Ascending aorta (tissue), 2 donors: Measurements from ENCODE around the gene MKNK2. TPM values are rescaled to one million over a fixed set of nuclear protein-coding genes. Genes with fewer than 3 reads are reported as not detected.

Experiments used
- DNase-seq, 2 donors: peaks; one replicate each; pipeline ENCODE4 v3.0.0-alpha.2; 2019; ENCODE audit warnings: low spot score in 2 of 2
- H3K27ac ChIP-seq, 2 donors: fragments of 200-600 bp; sonication (generic); one replicate each; pipeline ENCODE4 v1.5.1; 2016 to 2017; ENCODE audit warnings: mild to moderate bottlenecking in 1 of 2
- H3K27me3 ChIP-seq: fragments of 200-600 bp; sonication (generic); one replicate; pipeline ENCODE4 v1.5.1; 2017
- H3K36me3 ChIP-seq, 2 donors: fragments of 200-600 bp; sonication (generic); one replicate each; pipeline ENCODE4 v1.5.1; 2016
- H3K4me1 ChIP-seq, 2 donors: fragments of 200-600 bp; sonication (generic); one replicate each; pipeline ENCODE4 v1.5.1; 2016 to 2017; ENCODE audit warnings: mild to moderate bottlenecking in 1 of 2
- H3K4me3 ChIP-seq, 2 donors: fragments of 200-600 bp; sonication (generic); one replicate each; pipeline ENCODE4 v1.5.1; 2016 to 2017; ENCODE audit warnings: mild to moderate bottlenecking in 1 of 2
- H3K9me3 ChIP-seq, 2 donors: fragments of 200-600 bp; sonication (generic); one replicate each; pipeline ENCODE4 v1.5.1; 2016
- intact Hi-C: fragments of 100-400 bp; cut with DNase I; formaldehyde crosslinking; loops from one replicate; pipeline ENCODE4 v1.15.1; 2023
- total RNA-seq: library from RNA; depleted of rRNA; stranded (reverse); fragments of >200 nt; gene quantifications from one replicate; pipeline ENCODE4 v1.1.0, GENCODE V29; 2016
- TF ChIP-seq, protein P1 (sequence below), 3 experiments: fragments of 200-600 bp in 2 of 3; fragments of 450-650 bp in 1 of 3; sonication (generic) in 2 of 3; IDR thresholded peaks; one replicate each; pipeline ENCODE4 v1.5.1; 2016 to 2019; ENCODE audit warnings: antibody characterized with exemption in 3 of 3, mild to moderate bottlenecking in 1 of 3, moderate library complexity in 1 of 3

The MKNK2 gene
- total RNA-seq: 228 TPM

DNA sequence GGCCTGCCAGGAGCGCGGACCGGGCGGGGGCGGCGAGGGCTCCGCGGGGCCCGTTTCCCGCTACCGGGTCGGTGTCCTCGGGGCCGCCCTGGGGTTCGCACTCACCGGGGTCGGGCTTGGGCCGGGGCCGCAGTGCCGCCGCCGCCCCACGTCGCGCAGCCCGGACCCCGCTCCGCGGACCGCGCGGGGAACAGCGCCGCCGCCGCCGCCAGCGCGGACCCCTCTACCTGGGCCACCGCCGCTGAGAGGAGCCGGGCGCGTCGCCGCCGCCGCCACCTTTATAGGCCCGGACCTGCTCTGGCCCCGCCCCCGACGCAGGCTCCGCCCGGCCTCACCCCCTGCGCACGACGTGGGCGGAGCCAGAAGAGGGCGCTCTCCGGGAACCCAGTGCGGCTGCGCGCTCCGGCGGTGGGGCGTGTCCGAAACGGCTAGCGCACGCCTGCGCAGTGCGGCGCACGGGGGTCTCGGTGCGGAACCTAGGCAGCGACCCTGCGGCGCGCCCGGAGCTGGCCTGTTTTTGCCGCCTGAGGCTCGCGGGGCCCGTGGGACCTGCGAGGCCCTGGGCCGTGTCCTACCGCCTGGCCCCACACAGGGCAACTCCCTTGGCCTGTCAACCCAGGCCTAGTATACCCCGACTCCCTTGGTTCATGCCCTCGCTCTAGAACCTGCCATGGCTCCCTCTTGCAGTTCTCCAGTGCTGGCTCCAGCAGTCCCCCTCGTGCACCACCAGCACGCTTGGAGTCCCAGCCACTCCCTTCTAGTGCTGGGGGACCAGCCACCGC, at the start of gene MKNK2:
Gene MKNK2 (minus strand): TSS at position 254 of the 782 bp plus-strand sequence. CDS start 393 bp downstream, outside the sequence.
- peak in 1 of 2 donors; percentile 93 for DNase-seq
- Histone ChIP-seq H3K27ac (peak within 1 kb of the TSS; percentile 92 to 97), H3K9me3 (no peaks in the 10 kb centered on the region), H3K36me3 (peaks cover 3 to 11% of the 10 kb centered on the region in 2 donors), H3K4me1 (peaks cover 46% of the 10 kb centered on the region in 2 donors), H3K4me3 (peak within 1 kb of the TSS; percentile 98), H3K27me3 (no peaks in the 10 kb centered on the region)
- intact Hi-C loops: loop anchor here (1.0 to 5.0 kb wide), 5 partner anchors 9 to 116 kb away; partner anchors contain the start of genes IZUMO4 and MOB3A
- TF ChIP-seq, protein P1, sequence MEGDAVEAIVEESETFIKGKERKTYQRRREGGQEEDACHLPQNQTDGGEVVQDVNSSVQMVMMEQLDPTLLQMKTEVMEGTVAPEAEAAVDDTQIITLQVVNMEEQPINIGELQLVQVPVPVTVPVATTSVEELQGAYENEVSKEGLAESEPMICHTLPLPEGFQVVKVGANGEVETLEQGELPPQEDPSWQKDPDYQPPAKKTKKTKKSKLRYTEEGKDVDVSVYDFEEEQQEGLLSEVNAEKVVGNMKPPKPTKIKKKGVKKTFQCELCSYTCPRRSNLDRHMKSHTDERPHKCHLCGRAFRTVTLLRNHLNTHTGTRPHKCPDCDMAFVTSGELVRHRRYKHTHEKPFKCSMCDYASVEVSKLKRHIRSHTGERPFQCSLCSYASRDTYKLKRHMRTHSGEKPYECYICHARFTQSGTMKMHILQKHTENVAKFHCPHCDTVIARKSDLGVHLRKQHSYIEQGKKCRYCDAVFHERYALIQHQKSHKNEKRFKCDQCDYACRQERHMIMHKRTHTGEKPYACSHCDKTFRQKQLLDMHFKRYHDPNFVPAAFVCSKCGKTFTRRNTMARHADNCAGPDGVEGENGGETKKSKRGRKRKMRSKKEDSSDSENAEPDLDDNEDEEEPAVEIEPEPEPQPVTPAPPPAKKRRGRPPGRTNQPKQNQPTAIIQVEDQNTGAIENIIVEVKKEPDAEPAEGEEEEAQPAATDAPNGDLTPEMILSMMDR (IDR thresholded peaks at IDR 0.05): peak; percentile 41 to 63 (median 48)

- Histone ChIP-seq H3K27ac (no peak overlapping the region), H3K4me3 (no peak overlapping the region), H3K36me3 (peaks cover 36 to 47% of the 10 kb centered on the region in 2 donors), H3K27me3 (no peaks in the 10 kb centered on the region), H3K4me1 (peaks cover 6 to 9% of the 10 kb centered on the region in 2 donors), H3K9me3 (no peaks in the 10 kb centered on the region)
- intact Hi-C loops: no loop called here
- TF ChIP-seq, protein P1 (IDR thresholded peaks at IDR 0.05): no peak
- DNase-seq: no peak
Measured at GRCh38 chr19:2100719-2101061, 49.6 kb upstream of the MKNK2 start.

DNA sequence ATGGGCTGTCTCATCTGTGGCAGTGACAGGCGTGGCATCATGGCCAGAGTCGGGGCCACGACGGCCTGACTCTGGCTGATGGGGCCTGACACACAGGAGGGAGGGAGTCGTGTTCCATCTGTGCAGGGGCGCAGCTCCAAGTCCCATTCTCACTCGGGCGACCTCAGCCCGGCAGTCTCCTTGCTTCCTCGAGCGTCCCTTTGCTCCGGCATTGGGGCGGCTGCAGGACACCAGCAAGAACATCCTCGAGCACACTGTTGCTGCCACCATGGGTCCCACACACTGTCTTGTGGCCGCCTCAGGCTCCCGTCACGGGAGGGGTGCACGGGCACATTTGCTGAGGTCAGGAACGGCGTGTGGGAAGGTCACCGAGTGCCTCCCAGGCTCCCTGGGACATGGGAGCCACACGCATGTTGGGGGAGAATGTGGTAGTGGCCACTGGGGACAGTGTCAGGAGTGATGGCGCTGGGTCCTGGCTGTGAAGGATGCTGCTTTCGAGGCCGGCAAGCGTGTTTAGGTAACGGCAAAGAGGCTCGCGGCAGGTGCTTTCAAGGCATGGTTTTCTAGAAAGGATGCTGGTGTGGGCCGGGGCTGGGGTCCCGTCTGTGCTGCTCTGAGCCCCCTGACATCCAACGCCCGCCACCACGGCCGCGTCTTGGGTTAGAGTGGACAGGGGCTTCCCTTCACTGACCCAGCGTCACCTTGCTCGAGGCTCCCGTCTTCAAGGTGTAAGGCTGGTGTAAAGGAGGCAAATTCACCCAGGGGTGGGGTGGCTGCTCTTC, 49.1 kb upstream of the MKNK2 start:
- intact Hi-C loops: loop anchor here (5.0 kb wide), 1 partner anchor 292 kb away; no protein-coding TSS in a partner anchor
- peaks cover 7 to 13% of the 10 kb centered on the region in 2 donors for H3K4me1 ChIP-seq
- H3K36me3 ChIP-seq: peaks cover 31 to 41% of the 10 kb centered on the region in 2 donors

DNA sequence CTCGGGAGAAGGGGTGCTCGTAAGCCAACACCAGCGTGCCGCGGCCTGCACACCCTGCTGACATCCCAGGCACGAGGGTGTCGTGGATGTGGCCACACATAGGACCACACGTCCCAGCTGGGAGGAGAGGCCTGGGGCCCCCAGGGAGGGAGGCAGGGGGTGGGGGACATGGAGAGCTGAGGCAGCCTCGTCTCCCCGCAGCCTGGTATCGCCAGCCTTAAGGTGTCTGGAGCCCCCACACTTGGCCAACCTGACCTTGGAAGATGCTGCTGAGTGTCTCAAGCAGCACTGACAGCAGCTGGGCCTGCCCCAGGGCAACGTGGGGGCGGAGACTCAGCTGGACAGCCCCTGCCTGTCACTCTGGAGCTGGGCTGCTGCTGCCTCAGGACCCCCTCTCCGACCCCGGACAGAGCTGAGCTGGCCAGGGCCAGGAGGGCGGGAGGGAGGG, 48.0 kb upstream of the MKNK2 start:
- no peaks in the 10 kb centered on the region for H3K9me3 ChIP-seq
- peaks cover 8 to 18% of the 10 kb centered on the region in 2 donors for H3K4me1 ChIP-seq
- no peaks in the 10 kb centered on the region for H3K27me3 ChIP-seq
- DNase-seq: no peak
- peaks cover 28 to 32% of the 10 kb centered on the region in 2 donors for H3K36me3 ChIP-seq
- H3K4me3 ChIP-seq: no peak overlapping the region
- intact Hi-C loops: loop anchor here (5.0 kb wide), 1 partner anchor 293 kb away; no protein-coding TSS in a partner anchor
- TF ChIP-seq, protein P1 (IDR thresholded peaks at IDR 0.05): no peak
- no peak overlapping the region for H3K27ac ChIP-seq

More for the DNA sequence above, 49.1 kb upstream of the MKNK2 start:
- Histone ChIP-seq H3K9me3 (no peaks in the 10 kb centered on the region), H3K4me3 (no peak overlapping the region), H3K27ac (no peak overlapping the region), H3K27me3 (no peaks in the 10 kb centered on the region)
- TF ChIP-seq, protein P1 (IDR thresholded peaks at IDR 0.05): no peak
- no peak for DNase-seq

GRCh38 chr19:2097886-2098327, 46.9 kb upstream of the MKNK2 start:
- H3K4me1 ChIP-seq: peaks cover 8 to 18% of the 10 kb centered on the region in 2 donors
- TF ChIP-seq, protein P1 (IDR thresholded peaks at IDR 0.05): no peak
- H3K9me3 ChIP-seq: no peaks in the 10 kb centered on the region
- no peaks in the 10 kb centered on the region for H3K27me3 ChIP-seq
- H3K36me3 ChIP-seq: peaks cover 28 to 32% of the 10 kb centered on the region in 2 donors
- H3K4me3 ChIP-seq: peak overlapping the region in 1 of 2 donors; percentile 71
- intact Hi-C loops: loop anchor here (1.0 to 5.0 kb wide), 4 partner anchors 37 to 294 kb away; partner anchors contain the start of genes LSM7, MKNK2 and SPPL2B
- DNase-seq: no peak
- H3K27ac ChIP-seq: no peak overlapping the region
